Neural progenitor cell (in vitro differentiated cells): Measurements from ENCODE around the gene P3H3.

Experiments
- CTCF ChIP-seq: fragments of 200-600 bp; sonication (generic); IDR thresholded peaks from 2 replicates; pipeline ENCODE4 v1.5.1; 2017; ENCODE audit warnings: antibody characterized with exemption, mild to moderate bottlenecking
- EZH2 ChIP-seq: fragments of 200-600 bp; sonication (generic); IDR thresholded peaks from 2 replicates; pipeline ENCODE4 v1.6.1; 2017; ENCODE audit warnings: antibody characterized with exemption, mild to moderate bottlenecking, moderate library complexity
- EZH2phosphoT487 ChIP-seq: fragments of 200-600 bp; sonication (generic); IDR thresholded peaks from 2 replicates; pipeline ENCODE4 v1.6.1; 2017; ENCODE audit warnings: antibody characterized with exemption

GRCh38 chr12:6820166-6820565 is 8.0 kb upstream of the P3H3 start:
- TF ChIP-seq CTCF (no peak), EZH2 (no peak), EZH2phosphoT487 (no peak)
